OCI-M2 (cell line): ENCODE measurements around the gene TMEM175.

Experiments used
- DNase-seq: peaks from one replicate; lab custom pipeline; 2025; ENCODE audit not compliant: unreplicated experiment; lab: John Stamatoyannopoulos, UW

TMEM175 gene

DNA sequence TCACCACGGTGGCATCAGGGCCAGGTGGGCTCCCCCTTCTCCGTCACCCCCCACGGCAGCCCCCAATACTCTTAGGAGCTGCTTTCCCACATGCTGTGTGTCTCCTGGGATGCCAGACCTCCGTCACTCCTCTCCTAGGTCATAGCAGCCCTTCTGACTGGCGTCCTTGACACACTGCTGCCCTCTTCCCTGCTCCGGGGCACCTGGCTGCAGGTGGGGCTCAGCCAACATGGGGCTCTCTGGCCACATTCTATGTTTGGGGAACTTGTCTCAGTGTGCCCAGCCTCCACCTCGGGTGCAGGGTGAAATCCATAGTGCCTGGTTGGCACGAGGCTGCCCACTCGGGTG lies 13.8 kb downstream of the TMEM175 start:
- no peak for DNase-seq

DNA sequence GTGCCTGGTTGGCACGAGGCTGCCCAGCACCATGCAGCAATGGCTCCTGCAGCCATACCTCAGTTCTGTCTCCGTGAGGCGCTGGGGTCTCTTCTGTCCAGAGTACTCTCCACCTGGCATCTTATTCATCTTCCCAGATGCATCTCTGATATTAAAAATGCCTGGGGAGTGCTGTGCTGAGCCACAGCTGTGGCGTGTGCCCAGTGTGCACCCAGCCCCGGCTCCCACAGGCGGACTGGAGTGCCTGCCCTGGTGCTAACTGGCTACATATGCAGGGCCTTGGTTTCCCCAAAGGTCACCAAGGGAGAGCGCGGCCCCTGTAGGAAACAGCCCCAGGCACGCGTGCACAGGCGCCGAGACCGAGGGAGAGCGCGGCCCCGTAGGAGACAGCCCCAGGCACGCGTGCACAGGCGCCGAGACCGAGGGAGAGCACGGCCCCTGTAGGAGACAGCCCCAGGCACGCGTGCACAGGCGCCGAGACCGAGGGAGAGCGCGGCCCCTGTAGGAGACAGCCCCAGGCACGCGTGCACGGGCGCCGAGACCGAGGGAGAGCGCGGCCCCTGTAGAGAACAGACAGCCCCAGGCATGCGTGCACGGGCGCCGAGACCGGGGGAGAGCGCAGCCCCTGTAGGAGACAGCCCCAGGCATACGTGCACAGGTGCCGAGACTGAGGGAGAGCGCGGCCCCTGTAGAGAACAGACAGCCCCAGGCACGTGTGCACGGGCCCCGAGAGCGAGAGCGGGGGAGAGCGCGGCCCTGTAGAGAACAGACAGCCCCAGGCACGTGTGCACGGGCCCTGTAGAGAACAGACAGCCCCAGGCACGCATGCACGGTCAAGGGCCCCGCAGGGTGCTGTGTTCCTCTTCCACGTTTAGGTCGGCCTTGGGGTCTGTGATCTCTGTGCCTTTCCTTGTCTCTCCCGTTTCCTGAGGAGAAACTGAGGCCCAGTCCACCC lies 14.5 kb downstream of the TMEM175 start:
- DNase-seq = no peak

DNA sequence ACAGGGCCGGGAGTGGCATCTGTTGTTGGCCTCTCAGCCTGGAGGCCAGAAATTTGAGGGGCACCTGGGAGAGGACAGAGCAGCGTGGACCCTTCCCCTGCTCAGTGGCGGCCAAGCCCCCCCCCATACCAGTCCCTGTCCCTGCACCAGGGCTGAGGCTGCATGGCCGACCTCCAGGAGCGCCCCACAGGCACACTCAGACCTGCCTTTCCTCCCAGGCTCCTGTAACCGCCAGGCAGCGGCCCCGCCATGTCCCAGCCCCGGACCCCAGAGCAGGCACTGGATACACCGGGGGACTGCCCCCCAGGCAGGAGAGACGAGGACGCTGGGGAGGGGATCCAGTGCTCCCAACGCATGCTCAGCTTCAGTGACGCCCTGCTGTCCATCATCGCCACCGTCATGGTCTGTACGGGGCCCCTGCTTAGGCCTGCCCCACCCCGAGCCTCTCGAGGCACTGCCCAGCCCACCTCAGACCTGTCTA lies 15.3 kb downstream of the TMEM175 start:
- no peak for DNase-seq

DNA sequence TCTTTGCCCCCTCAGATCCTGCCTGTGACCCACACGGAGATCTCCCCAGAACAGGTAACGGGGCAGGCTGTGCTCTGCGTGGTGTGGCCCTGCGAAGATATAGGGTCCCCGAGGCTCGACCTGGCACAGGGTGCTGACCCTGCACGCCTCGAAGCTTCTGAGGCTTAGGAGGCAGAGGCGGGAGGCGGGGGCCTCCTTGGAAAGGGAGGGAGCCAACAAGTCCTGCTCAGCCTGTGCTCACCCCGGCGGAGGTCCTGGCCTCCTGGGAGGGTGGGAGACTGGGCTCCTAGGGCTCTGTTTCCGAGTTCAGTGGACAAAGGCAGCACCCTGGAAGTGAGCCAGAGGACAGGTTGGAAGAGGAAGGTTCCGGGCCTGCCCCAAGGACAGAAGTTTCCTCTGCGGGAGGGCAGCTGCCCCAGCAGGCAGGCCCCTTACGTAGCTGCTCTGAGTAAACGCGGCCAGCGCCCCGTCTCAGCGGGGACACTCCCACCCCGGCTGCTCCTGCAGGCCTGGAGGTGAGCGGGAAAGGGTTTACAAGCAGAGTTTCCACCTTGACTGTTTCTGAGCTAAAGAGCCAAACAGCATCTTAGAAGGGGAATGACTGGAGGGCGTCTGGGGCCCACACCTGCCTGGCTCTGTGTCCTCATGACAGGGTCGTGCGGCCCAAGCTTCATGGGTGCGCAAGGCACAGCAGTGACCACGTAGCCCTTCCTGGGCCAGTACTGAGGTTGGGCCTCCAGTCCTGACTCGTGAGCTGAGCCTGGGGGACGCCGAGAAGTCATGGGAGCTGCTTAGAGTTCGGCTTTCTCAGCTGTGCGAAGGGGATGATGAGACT lies 16.1 kb downstream of the TMEM175 start:
- no peak for DNase-seq

DNA sequence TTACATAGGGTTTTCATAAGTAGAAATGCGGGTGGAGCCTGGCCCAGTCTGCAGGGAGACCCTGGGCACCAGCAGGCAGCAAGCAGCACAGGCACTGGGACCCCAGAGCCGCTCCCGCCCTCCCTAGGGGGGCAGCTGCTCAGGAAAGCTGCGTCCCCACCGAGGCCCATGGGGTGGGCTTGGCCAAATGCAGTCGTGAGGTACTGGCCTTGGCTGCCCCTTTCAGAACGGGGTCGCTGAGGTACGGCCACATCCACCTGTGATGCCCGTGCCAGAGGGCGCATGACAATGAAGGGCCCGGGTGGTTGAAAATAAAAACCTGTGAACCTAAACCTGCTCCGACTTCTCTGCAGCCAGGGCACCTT lies 16.7 kb downstream of the TMEM175 start:
- no peak for DNase-seq

DNA sequence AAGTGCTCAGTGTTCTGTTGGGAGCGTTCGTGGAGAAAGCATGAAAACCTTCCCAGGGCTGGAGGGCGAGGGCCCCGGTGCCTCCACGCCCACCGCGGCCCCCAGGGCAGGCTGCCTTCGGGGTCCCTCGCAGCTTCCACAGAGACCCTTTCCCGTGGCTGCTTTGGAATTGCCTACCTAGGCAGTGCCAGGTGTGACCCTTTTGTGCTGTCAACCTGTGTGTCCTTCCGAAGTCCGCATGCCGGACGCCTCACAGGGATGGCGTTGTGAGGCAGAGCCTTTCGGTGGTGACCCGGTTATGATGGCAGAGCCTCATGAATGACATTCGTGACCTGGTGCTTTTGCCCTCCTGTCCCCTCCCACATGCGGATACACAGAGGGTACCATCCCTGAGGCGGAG lies 17.4 kb downstream of the TMEM175 start:
- no peak for DNase-seq

DNA sequence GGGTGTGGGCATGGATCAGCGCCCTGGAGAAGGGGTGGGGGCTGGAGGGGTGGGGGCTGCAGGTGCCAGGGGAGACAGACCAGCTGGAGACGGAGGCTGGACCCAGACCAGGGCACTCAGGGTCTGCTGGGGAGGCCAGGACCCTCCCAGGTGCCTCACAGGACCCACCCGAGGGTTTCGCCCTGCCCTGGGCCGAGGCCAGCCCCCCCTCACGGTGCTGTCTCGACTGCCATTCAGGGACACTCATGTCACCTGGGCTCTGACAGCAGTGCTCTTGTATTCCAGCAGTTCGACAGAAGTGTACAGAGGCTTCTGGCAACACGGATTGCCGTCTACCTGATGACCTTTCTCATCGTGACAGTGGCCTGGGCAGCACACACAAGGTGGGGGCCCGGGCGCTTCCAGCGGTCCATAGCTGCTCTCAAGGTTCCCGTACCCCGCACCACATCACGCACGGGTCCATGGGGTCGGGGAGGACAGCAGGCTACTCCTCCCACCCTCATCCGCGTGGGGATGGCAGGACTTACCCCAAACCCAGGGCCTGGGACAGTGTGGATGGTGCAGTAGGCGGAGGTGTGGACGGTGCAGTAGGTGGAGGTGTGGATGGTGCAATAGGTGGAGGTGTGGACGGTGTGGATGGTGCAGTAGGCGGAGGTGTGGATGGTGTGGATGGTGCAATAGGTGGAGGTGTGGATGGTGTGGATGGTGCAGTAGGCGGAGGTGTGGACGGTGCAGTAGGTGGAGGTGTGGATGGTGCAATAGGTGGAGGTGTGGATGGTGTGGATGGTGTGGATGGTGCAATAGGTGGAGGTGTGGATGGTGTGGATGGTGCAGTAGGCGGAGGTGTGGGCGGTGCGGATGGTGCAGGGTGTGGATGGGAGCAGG lies 18.1 kb downstream of the TMEM175 start:
- no peak for DNase-seq

DNA sequence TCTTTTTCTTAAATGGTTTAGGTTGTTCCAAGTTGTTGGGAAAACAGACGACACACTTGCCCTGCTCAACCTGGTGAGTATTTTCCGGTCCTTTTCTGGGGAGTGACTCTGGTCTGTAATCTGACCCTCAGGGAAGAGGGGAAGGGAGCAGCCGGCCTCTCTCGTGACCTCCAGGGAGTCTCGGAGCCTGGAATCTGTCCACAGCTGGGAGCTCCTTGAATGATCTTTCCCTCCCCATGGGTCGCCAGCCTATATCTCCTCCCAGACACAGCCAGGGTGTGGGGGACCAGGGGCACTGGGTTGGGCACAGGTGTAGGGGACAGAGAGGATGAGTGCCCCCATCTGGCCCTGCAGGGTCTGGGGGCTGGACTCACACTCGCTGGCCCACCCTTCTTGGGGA lies 18.9 kb downstream of the TMEM175 start:
- DNase-seq = no peak

DNA sequence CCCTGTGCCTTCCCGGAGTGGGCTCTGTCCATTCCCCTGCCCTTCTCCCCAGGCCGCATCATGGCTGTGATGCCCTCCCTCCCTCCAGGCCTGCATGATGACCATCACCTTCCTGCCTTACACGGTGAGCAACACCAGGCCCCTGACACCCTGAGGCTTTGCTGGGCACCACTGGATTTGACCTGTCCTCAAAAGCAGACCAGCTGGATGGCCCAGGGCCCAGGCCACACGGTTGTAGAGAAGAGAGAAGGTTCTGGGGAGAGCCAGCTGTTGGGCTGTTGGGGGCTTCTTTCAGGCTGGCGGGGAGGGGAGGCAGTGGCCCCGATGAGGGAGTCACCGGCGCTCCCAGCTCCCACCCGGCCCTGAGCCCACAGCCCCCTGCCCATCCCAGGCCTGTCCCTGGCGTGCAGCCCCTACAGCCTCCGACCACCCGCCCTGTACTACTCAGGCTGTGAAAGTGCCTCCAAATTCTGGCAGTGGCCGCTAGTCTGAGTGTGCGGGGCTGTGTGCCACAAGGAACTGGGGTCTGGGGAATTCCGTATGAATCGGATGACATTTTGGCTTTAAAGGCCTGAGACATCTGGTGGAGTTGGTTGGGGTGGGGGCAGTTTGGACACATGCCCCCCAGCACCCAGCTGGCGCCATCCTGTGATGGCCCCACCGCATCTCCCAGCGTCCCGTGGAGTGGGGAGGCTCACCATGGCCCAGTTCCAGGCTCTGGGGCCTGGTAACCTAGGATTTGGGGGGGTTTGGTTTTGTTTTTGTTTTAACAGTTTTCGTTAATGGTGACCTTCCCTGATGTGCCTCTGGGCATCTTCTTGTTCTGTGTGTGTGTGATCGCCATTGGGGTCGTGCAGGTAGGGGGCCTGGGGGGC lies 19.6 kb downstream of the TMEM175 start:
- DNase-seq = no peak

DNA sequence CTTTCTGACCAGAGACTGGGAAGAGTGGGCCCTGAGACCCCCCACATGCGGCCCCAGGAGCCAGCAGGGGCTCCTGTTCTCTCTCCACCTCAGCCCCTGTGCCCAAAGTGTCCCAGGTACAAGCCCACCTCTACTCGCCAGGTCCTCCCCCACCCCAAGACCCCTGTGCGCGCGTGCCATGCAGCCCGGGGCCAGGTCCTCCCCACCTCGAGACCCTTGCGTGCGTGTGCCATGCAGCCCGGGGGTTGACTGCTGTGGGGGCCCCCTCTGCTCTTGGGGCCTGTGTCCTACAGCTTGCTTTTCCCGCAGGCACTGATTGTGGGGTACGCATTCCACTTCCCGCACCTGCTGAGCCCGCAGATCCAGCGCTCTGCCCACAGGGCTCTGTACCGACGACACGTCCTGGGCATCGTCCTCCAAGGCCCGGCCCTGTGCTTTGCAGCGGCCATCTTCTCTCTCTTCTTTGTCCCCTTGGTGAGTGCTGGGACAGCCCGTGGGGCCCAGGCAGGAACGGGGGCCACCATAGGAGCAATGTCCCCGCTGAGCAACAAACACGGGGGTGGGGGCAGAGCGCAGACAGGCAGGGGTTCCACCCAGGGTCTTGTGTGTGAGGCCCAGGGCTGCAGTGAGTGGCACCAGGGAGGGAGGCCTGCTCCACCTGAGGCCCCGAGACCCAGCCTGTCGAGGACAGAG lies 20.8 kb downstream of the TMEM175 start:
- DNase-seq = no peak

DNA sequence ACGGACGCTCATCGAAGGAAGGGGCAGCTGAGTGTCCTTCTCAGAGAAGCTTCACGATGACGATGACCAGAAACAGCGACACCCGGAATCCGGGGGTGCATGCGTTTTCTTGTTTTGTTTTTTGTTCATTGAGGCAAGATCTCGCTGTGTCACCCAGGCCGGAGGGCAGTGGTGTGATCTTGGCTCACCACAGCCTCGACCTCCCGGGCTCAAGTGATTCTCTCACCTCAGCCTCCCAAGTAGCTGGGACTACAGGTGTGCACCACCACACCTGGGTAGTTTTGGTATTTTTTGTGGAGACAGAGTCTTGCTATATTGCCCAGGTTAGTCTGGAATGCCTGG lies 21.3 kb downstream of the TMEM175 start:
- no peak for DNase-seq

DNA sequence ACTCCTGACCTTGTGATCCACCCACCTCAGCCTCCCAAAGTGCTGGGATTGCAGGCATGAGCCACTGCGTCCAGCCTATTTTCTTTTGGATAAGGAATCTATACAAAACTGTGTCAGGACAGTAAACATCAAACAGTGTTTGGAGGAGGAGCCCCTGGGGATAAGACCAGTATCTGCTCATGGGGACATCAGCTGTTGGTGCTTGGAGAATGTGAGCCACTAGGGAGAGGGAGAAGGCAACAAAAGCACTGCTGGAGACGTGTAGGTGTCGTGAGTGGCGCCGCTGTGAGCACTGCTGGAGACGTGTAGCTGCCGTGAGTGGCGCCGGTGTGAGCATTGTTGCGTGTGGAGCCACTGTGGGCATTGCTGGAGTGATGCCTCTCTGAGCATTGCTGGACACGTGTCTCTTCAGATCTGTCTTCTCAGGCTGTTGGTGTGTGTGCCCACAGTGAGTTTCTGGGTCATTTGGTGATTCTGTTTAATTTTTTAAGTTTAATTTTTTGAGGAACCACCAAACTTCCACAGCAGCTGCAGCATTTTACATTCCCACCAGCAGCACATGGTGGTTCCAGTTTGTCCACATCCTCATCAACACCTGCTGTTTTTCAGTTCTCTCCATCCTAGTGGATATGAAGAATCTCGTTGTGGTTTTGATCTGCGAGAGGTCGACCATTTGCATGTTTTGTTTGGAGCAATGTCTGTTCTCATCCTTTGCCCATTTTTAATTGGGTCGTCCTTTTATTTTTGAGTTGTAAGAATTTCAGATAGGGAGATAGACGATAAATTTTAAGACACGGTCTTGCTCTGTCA lies 22.2 kb downstream of the TMEM175 start:
- DNase-seq = no peak

DNA sequence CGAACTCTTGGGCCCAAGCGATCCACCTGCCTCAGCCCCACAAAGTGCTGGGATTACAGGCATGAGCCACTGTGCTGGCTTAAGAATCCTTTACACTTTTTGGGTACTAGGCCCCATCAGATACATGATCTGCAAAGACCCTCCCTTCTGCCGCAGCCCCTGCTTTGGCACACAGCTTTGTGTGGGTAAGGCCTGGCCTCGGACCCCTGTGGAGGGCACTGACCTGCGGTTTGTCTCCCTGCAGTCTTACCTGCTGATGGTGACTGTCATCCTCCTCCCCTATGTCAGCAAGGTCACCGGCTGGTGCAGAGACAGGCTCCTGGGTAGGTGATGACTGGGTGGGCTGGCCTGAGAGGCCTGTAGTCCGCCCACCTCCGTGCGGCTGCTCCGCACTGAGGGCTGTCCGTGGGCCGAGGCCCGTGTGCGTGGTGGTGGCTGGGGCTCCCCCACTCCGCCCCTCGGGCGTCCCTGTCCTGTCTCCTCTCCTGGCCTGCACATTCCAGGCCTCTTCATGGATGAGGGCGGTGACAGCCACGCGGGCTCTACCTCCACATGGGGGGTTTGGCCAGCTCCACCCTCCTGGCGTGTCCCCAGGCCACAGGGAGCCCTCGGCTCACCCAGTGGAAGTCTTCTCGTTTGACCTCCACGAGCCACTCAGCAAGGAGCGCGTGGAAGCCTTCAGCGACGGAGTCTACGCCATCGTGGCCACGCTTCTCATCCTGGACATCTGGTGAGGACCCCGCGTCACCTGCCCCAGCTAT lies 23.1 kb downstream of the TMEM175 start:
- DNase-seq = no peak

DNA sequence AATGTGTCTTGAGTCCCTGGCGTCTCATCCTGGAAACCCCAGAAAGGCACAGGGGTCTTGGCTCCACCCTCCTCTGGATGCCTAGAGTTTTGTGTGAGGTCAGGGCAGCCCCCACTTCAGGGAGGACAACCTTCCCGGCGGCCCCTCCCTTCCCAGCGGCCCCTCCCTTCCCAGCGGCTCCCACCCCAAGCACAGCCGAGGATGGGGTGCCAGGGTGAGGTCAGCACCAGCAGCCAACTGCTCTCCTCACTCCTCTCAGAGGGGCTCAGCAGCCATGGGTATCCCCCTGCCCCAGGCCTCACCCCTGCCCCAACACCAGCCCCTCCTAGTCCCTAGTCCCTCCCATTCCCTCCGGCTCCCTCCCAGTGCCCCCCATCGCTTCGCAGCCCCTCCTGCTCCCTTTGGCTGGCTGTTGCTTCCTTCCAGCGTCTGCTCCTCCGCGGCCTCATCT lies 23.7 kb downstream of the TMEM175 start:
- no peak for DNase-seq

DNA sequence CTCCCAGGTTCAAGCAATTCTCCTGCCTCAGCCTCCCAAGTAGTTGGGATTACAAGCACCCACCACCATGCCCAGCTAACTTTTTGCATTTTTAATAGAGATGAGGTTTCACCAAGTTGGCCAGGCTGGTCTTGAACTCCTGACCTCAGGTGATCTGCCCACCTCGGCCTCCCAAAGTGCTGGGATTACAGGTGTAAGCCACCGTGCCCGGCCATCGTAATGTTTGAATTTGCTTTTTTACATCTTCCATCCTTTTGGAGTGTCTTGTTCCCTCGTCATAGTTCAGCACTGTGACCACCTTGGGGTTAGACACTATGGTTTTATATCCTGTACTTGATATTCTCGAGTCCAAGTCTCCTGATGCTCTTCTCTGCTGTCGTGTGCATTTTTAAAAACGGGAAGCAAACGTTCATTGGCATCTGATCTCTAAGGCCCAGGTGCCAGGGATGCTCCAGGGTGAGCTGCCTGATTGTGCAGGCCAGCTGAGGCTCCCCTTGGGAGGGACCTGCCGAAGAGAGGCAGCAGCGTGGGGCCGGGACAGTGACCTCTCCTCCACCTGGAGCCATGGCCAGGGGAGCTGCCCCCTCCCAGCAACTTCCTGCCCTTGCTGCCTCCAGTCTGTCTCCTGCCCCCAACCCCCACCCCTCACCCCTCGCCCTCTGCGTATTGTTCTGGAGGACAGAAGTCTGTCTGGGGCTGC lies 24.4 kb downstream of the TMEM175 start:
- DNase-seq = no peak

DNA sequence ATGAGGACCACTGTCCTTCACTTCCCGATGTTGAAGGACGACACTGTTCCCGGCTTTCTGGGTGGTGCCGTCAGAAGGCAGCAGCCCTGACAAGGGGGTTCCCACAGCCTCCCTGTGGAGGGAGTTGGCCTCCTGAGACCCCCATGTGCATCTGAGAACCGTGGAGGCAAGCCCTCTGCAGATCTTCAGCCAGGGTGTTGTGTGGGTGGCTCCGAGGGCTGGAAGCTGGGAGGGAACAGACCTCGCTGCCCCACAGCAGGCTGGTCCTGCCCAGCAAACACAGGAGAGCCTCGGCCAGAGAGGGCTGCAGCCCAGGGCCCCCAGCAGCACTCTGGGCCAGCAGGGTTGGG lies 24.9 kb downstream of the TMEM175 start:
- DNase-seq = no peak

DNA sequence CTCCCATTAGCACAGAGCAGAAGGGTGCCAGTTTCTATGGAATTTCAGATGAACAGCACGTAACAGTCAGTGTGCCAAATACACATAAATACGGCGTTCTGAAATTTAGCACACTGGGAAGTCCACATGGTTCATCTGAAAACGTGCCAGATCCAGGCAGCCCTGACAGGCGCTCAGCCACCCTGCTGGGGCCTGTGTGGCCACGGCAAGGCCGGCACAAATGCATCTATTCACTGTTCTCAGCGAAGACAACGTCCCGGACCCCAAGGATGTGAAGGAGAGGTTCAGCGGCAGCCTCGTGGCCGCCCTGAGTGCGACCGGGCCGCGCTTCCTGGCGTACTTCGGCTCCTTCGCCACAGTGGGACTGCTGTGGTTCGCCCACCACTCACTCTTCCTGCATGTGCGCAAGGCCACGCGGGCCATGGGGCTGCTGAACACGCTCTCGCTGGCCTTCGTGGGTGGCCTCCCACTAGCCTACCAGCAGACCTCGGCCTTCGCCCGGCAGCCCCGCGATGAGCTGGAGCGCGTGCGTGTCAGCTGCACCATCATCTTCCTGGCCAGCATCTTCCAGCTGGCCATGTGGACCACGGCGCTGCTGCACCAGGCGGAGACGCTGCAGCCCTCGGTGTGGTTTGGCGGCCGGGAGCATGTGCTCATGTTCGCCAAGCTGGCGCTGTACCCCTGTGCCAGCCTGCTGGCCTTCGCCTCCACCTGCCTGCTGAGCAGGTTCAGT lies 25.5 kb downstream of the TMEM175 start:
- no peak for DNase-seq
